ENCODE results near the gene LMF1.

GRCh38 chr16:824601-825000 is 146.2 kb downstream of the LMF1 start:
- TF ChIP-seq CEBPB (IDR thresholded peaks at IDR 0.05; ENCODE audit: low read depth) (no peak), CTCF (IDR thresholded peaks at IDR 0.05 in 2 of 3, conservative IDR thresholded peaks at IDR 0.05 in 1 of 3; ENCODE audit: borderline replicate concordance in 1 of 3, insufficient read depth in 1 of 3, low read depth in 2 of 3, low read length in 2 of 3) (no peak), EZH2 (IDR thresholded peaks at IDR 0.05) (no peak), ZBTB33 (IDR thresholded peaks at IDR 0.05; ENCODE audit: extremely low read depth, insufficient replicate concordance, low read length) (no peak), MAX (IDR thresholded peaks at IDR 0.05) (no peak), POLR2A (IDR thresholded peaks at IDR 0.05; ENCODE audit: borderline replicate concordance, extremely low read depth, insufficient read depth, insufficient read length) (no peak)

All from HCT116 (cell line).